BJ (cell line): ENCODE measurements around the gene HAUS3. TPM values are rescaled to one million over a fixed set of nuclear protein-coding genes. Genes with fewer than 3 reads are reported as not detected.

Experiments used
- CTCF ChIA-PET: fragments of 350-600 bp; formaldehyde crosslinking; extraction: SDS; loops from one replicate; lab custom pipeline; 2021; ENCODE audit warnings: antibody characterized with exemption, inconsistent platforms; lab: Yijun Ruan, JAX
- POLR2A ChIA-PET: fragments of 300-600 bp; sonication (Branson Sonifier 250); formaldehyde crosslinking; extraction: SDS; loops from one replicate; lab custom pipeline; 2021; ENCODE audit warnings: antibody characterized with exemption; lab: Charles Lee
- DNase-seq: peaks from one replicate; pipeline ENCODE4 v3.0.0-alpha.2; 2011; ENCODE audit warnings: low read depth
- H3K27me3 ChIP-seq: 2 replicates; pipeline ENCODE4 v1.6.0; 2011; ENCODE audit warnings: low read length; ENCODE audit not compliant: control insufficient read depth, insufficient read depth
- H3K36me3 ChIP-seq: 2 replicates; pipeline ENCODE4 v1.5.1; 2011; ENCODE audit warnings: low read length; ENCODE audit not compliant: control insufficient read depth, insufficient read depth
- H3K4me3 ChIP-seq: 2 replicates; pipeline ENCODE4 v1.5.1; 2011; ENCODE audit warnings: low read depth, mild to moderate bottlenecking, control low read depth, low read length
- polyA plus RNA-seq: library from polyadenylated mRNA; depleted of rRNA; stranded (reverse); fragments of >200 nt; gene quantifications from 2 replicates; pipeline ENCODE4 v1.2.3, GENCODE V29; 2011
- TF ChIP-seq, protein P1 (sequence below): IDR thresholded peaks from 2 replicates; pipeline ENCODE4 v1.5.1; 2011; ENCODE audit warnings: low read depth, mild to moderate bottlenecking, control low read depth, inconsistent platforms, low read length, moderate library complexity; ENCODE audit not compliant: insufficient read depth

The HAUS3 gene
- polyA plus RNA-seq, 1 experiment: 1.9 TPM

DNA sequence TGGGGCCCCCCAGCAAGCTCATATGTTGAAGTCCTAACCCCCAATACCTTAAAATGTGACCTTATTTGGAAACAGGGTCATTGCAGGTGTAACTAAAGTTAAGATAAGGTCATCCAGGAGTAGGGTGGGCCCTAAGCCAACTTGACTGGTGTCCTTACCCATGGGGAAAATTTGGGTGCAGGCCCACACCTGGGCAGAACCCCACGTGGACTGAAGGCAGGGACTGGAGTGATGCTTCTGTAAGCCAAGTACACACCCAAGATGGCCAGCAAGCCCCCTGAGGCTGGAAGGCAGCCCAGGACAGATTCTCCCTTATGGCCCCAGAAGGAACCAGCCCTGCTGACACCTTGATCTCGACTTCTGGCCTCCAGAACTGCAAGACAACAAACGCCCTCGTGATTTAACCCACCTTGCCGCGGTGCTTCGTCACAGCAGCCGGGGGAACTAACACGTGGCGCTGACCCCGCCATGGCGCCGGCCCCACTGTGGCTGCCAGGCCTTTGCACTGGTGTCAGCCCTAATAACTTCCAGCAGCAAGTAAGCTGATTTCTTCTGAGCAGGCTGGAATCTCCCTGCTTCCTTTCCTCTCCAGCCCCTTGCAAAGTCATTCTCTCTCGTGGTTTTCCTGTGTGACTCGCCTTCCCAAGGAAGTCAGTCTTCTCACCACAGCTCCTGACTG is 43.2 kb upstream of the HAUS3 start:
- DNase-seq: no peak
- TF ChIP-seq, protein P1, sequence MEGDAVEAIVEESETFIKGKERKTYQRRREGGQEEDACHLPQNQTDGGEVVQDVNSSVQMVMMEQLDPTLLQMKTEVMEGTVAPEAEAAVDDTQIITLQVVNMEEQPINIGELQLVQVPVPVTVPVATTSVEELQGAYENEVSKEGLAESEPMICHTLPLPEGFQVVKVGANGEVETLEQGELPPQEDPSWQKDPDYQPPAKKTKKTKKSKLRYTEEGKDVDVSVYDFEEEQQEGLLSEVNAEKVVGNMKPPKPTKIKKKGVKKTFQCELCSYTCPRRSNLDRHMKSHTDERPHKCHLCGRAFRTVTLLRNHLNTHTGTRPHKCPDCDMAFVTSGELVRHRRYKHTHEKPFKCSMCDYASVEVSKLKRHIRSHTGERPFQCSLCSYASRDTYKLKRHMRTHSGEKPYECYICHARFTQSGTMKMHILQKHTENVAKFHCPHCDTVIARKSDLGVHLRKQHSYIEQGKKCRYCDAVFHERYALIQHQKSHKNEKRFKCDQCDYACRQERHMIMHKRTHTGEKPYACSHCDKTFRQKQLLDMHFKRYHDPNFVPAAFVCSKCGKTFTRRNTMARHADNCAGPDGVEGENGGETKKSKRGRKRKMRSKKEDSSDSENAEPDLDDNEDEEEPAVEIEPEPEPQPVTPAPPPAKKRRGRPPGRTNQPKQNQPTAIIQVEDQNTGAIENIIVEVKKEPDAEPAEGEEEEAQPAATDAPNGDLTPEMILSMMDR: no peak
- POLR2A ChIA-PET: interaction anchor here (0.6 kb wide), 1 partner anchor 24 kb away, joined by 3 read pairs; no protein-coding TSS in a partner anchor
- CTCF ChIA-PET: no interaction called here
- H3K36me3 ChIP-seq: no peaks in the 10 kb centered on the region
- no peak overlapping the region for H3K4me3 ChIP-seq
- peaks cover 3% of the 10 kb centered on the region; the same call in 1 of the 2 replicates for H3K27me3 ChIP-seq

- Histone ChIP-seq H3K27me3 (peaks cover 3% of the 10 kb centered on the region; the same call in 1 of the 2 replicates), H3K4me3 (no peak overlapping the region), H3K36me3 (no peaks in the 10 kb centered on the region)
- TF ChIP-seq, protein P1: no peak
- POLR2A ChIA-PET: no interaction called here
- CTCF ChIA-PET: no interaction called here
- no peak for DNase-seq
Observed at GRCh38 chr4:2284161-2284933, 42.4 kb upstream of the HAUS3 start.

DNA sequence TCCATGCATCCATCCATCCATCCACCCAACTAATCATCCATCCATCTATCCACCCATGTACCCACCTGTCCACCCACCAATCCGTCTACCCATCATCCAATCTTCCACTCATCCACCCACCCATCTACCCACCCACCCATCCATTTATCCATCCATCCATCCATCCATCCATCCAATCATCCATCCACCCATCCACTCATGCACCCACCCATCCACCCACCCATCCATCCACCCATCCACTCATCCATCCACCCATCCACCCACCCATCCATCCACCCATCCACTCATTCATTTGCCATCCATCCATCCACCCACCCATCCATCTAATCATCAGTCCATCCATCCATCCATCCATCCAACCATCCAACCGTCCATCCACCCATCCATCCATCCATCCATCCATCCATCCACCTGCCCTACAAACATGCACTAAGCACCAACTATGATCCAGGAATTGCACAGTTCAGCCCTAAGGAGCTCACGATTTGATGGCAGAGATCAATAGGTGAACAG is 41.3 kb upstream of the HAUS3 start:
- CTCF ChIA-PET: no interaction called here
- TF ChIP-seq, protein P1: no peak
- POLR2A ChIA-PET: no interaction called here
- Histone ChIP-seq H3K4me3 (no peak overlapping the region), H3K27me3 (peaks cover 3% of the 10 kb centered on the region; the same call in 1 of the 2 replicates), H3K36me3 (no peaks in the 10 kb centered on the region)
- no peak for DNase-seq

DNA sequence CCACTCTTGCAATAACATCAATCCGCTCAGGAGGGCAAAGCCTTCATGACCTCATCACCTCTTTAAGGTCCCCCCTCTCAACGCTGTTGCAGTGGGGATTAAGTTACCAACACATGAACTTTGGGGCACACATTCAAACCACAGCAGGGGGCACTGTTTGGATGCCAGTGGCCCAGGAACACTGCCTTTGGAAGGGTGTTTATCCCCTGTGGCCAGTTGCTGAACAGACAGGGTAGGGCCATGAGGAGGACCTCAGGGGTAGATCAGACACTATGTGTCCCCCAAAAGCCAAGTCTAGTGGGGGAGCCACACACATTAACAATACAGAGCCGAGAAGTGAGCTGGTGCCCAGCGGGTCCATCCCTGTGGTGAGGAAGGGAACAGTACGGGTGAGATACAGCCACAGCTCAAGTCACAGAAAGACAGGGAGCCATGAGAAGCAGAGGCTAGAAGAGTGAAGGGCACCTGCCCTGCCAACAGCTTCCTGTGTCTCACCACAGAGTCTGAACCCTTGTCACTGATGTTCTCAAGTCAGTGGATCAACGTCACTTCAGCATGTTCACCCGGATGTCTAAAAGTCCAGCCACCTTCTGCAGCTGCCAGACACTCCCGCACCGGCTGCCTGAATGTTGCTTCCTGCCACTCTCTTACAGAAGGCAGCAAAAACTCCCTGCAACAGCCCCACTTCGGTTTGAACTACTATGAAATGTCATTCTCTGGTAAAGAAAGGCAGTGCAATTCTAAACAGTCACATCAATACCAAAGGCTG is 39.8 kb upstream of the HAUS3 start:
- H3K27me3 ChIP-seq: peaks cover 3% of the 10 kb centered on the region; the same call in 1 of the 2 replicates
- no peak for DNase-seq
- ChIA-PET CTCF (interaction anchor here (0.8 kb wide), 1 partner anchor 72 kb away, joined by 3 read pairs; no protein-coding TSS in a partner anchor), POLR2A (no interaction called here)
- TF ChIP-seq, protein P1: no peak
- no peak overlapping the region for H3K4me3 ChIP-seq
- H3K36me3 ChIP-seq: no peaks in the 10 kb centered on the region
